ENCODE results near the gene DOK5. TPM values are rescaled to one million over a fixed set of nuclear protein-coding genes. Genes with fewer than 3 reads are reported as not detected.

The DOK5 gene
- total RNA-seq, 2 experiments from 2014 or later = not detected

DNA sequence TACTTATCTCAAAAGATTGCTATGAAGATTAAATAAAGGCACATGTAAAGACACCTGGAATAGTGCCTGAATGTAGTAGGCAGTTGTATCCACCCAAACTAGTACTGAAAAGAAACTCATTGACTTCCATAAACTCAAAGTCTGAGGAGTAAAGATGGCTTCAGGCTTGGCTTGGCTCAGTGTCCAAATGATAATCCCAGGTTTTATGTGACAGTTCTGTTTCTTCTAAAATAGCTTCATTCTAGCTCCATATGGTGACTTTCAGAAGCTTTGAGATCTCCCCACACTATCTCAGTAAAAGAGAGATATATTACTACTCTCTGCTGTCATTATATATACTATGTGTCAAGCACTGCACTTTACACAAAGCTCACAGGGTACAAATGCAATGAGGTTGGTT is 121.3 kb downstream of the DOK5 start:
- no peak for ATAC-seq (ENCODE audit: poor library complexity)
- intact Hi-C loops (cut with DNase I, micrococcal nuclease) = no loop called here

DNA sequence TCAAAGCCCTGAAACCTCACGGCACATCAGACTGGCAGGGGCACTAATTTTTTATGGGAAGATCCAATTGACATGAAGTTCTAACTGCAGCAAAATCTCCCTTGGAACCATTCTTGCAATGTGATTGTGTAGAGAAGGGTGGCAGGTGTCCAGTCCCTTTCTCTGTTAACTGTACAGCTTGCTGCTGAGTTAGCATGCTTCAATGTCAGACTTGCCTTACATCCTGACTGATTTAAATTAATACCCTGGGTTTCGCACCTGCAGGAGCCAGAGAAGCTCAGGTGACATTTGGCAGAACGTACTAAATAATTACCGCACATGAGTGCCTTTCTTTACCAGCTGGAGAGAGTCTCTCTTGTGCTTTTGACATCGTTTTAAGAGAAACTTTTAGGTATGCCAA is 123.0 kb downstream of the DOK5 start:
- H3K36me3 Mint-ChIP-seq (ENCODE audit: low read depth) = no peaks in the 10 kb centered on the region
- Histone ChIP-seq H3K27ac (ENCODE audit: low read depth in 1 of 2, low read length in 2 of 2) (no peak overlapping the region), H3K9me3 (ENCODE audit: control insufficient read depth in 1 of 2, insufficient read depth in 1 of 2, low read length in 2 of 2) (no peaks in the 10 kb centered on the region), H3K4me1 (ENCODE audit: insufficient read depth, low read length) (no peaks in the 10 kb centered on the region), H3K36me3 (ENCODE audit: insufficient read depth, low read length) (no peaks in the 10 kb centered on the region), H3K4me3 (ENCODE audit: low read length) (no peak overlapping the region), H3K27me3 (ENCODE audit: control insufficient read depth in 1 of 2, insufficient read depth in 2 of 2, low read length in 2 of 2) (no peaks in the 10 kb centered on the region)
- ChIA-PET CTCF (no interaction called here), POLR2A (no interaction called here)
- no peaks in the 10 kb centered on the region for H3K9me3 Mint-ChIP-seq
- TF ChIP-seq, protein P1, sequence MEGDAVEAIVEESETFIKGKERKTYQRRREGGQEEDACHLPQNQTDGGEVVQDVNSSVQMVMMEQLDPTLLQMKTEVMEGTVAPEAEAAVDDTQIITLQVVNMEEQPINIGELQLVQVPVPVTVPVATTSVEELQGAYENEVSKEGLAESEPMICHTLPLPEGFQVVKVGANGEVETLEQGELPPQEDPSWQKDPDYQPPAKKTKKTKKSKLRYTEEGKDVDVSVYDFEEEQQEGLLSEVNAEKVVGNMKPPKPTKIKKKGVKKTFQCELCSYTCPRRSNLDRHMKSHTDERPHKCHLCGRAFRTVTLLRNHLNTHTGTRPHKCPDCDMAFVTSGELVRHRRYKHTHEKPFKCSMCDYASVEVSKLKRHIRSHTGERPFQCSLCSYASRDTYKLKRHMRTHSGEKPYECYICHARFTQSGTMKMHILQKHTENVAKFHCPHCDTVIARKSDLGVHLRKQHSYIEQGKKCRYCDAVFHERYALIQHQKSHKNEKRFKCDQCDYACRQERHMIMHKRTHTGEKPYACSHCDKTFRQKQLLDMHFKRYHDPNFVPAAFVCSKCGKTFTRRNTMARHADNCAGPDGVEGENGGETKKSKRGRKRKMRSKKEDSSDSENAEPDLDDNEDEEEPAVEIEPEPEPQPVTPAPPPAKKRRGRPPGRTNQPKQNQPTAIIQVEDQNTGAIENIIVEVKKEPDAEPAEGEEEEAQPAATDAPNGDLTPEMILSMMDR (IDR thresholded peaks at IDR 0.05) = no peak
- DNase-seq = no peak
- intact Hi-C loops (cut with DNase I, micrococcal nuclease) = no loop called here
- H3K4me1 Mint-ChIP-seq (ENCODE audit: low read depth) = no peaks in the 10 kb centered on the region
- H3K27me3 Mint-ChIP-seq = peaks cover 4% of the 10 kb centered on the region
- no peak overlapping the region for H3K27ac Mint-ChIP-seq
- no peak for ATAC-seq (ENCODE audit: poor library complexity)
- no peak overlapping the region for H3K4me3 Mint-ChIP-seq

More for the DNA sequence above, 121.3 kb downstream of the DOK5 start:
- no peak for DNase-seq
- CTCF ChIA-PET = interaction anchor here (1.2 kb wide), 1 partner anchor 11 kb away, joined by 3 read pairs; no protein-coding TSS in a partner anchor
- POLR2A ChIA-PET = no interaction called here
- H3K27ac Mint-ChIP-seq = no peak overlapping the region
- H3K27ac ChIP-seq (ENCODE audit: low read depth in 1 of 2, low read length in 2 of 2) = no peak overlapping the region
- H3K4me3 ChIP-seq (ENCODE audit: low read length) = no peak overlapping the region
- H3K27me3 ChIP-seq (ENCODE audit: control insufficient read depth in 1 of 2, insufficient read depth in 2 of 2, low read length in 2 of 2) = no peaks in the 10 kb centered on the region
- no peaks in the 10 kb centered on the region for H3K9me3 Mint-ChIP-seq
- no peaks in the 10 kb centered on the region for H3K36me3 ChIP-seq (ENCODE audit: insufficient read depth, low read length)
- H3K9me3 ChIP-seq (ENCODE audit: control insufficient read depth in 1 of 2, insufficient read depth in 1 of 2, low read length in 2 of 2) = no peaks in the 10 kb centered on the region
- no peak overlapping the region for H3K4me3 Mint-ChIP-seq
- H3K4me1 Mint-ChIP-seq (ENCODE audit: low read depth) = no peaks in the 10 kb centered on the region
- H3K27me3 Mint-ChIP-seq = peaks cover 4% of the 10 kb centered on the region
- H3K4me1 ChIP-seq (ENCODE audit: insufficient read depth, low read length) = no peaks in the 10 kb centered on the region
- TF ChIP-seq, protein P1 (IDR thresholded peaks at IDR 0.05) = no peak
- H3K36me3 Mint-ChIP-seq (ENCODE audit: low read depth) = no peaks in the 10 kb centered on the region

DNA sequence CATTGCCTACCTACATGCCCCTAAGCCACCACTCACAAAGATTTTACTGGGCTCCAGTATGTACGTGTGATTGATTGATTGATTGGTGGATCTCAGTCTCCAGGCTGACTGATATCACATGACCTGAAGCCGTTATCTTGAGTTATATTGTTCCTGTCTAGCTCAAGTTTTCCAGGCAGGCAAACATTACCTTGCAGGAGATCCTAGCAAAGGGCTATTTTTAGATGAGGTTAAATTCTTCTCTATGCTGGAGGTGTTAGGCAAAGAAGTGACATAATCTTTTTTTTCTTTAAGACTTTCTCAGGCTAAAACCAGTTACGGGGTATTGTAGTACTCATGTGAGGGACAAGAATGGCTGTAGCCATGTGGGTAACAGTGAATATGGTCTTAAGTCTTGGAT is 125.2 kb downstream of the DOK5 start:
- H3K4me3 ChIP-seq (ENCODE audit: low read length) = no peak overlapping the region
- Mint-ChIP-seq H3K4me1 (ENCODE audit: low read depth) (no peaks in the 10 kb centered on the region), H3K36me3 (ENCODE audit: low read depth) (no peaks in the 10 kb centered on the region), H3K27me3 (no peaks in the 10 kb centered on the region), H3K9me3 (no peaks in the 10 kb centered on the region), H3K4me3 (no peak overlapping the region), H3K27ac (no peak overlapping the region)
- no peaks in the 10 kb centered on the region for H3K4me1 ChIP-seq (ENCODE audit: insufficient read depth, low read length)
- TF ChIP-seq, protein P1 (IDR thresholded peaks at IDR 0.05) = no peak
- H3K9me3 ChIP-seq (ENCODE audit: control insufficient read depth in 1 of 2, insufficient read depth in 1 of 2, low read length in 2 of 2) = no peaks in the 10 kb centered on the region
- intact Hi-C loops (cut with DNase I, micrococcal nuclease) = no loop called here
- no peak overlapping the region for H3K27ac ChIP-seq (ENCODE audit: low read depth in 1 of 2, low read length in 2 of 2)
- POLR2A ChIA-PET = no interaction called here
- no peak for DNase-seq
- no peaks in the 10 kb centered on the region for H3K27me3 ChIP-seq (ENCODE audit: control insufficient read depth in 1 of 2, insufficient read depth in 2 of 2, low read length in 2 of 2)
- H3K36me3 ChIP-seq (ENCODE audit: insufficient read depth, low read length) = no peaks in the 10 kb centered on the region
- no peak for ATAC-seq (ENCODE audit: poor library complexity)
- CTCF ChIA-PET = no interaction called here
